SJCRH30 (cell line): ENCODE measurements around the gene PLA1A. TPM values are rescaled to one million over a fixed set of nuclear protein-coding genes. Genes with fewer than 3 reads are reported as not detected.

ENCODE experiments used
- DNase-seq, 2 experiments: peaks; one replicate each; pipeline ENCODE4 v3.0.0-alpha.2; 2015 to 2020
- H3K27ac ChIP-seq: fragments of 250-450 bp; sonication (Bioruptor Pico); 2 replicates; pipeline ENCODE4 v1.5.1; 2020; ENCODE audit warnings: mild to moderate bottlenecking, moderate library complexity
- H3K27me3 ChIP-seq: fragments of 250-450 bp; sonication (Bioruptor Pico); 2 replicates; pipeline ENCODE4 v1.5.1; 2020; ENCODE audit warnings: mild to moderate bottlenecking, moderate library complexity
- H3K36me3 ChIP-seq: fragments of 250-450 bp; sonication (Bioruptor Pico); 2 replicates; pipeline ENCODE4 v1.5.1; 2020; ENCODE audit warnings: mild to moderate bottlenecking, moderate library complexity
- H3K4me1 ChIP-seq: fragments of 250-450 bp; sonication (Bioruptor Pico); 2 replicates; pipeline ENCODE4 v1.5.1; 2020; ENCODE audit warnings: mild to moderate bottlenecking, moderate library complexity
- H3K4me3 ChIP-seq: fragments of 250-450 bp; sonication (Bioruptor Pico); 2 replicates; pipeline ENCODE4 v1.5.1; 2020; ENCODE audit warnings: mild to moderate bottlenecking, moderate library complexity
- H3K9me3 ChIP-seq: fragments of 250-450 bp; sonication (Bioruptor Pico); replicated peaks from 2 replicates; pipeline ENCODE4 v1.5.1; 2020; ENCODE audit warnings: mild to moderate bottlenecking, moderate library complexity
- total RNA-seq: library from RNA; depleted of rRNA; stranded (reverse); fragments of >200 nt; shearing (Covaris generic); gene quantifications from 2 replicates; pipeline ENCODE4 v1.2.3, GENCODE V29; 2014

PLA1A gene
- total RNA-seq, 1 experiment from 2014 or later, result 1.2 TPM

DNA sequence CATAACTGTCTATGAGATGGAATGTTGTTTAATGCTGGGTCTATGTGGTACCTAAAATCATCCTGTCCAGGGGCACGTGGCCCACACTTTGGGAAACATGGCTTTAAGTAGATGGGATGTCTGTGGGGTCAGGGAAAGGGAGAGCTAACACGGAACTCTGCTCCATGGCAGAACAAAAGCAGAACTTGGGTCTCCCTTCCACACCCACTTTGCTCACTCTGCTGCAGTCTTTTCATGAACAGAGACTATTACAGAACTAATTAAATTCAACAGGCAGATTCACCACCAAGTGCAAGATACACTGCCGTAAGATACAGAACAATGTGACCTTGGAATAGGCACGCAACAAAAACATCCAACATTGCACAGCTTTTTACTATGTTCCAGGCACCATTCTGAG is 34.5 kb downstream of the PLA1A start:
- H3K4me1 ChIP-seq, result peaks cover 7% of the 10 kb centered on the region; the same call in 1 of the 2 replicates
- no peaks in the 10 kb centered on the region for H3K9me3 ChIP-seq
- H3K27ac ChIP-seq, result no peak overlapping the region
- H3K27me3 ChIP-seq, result no peaks in the 10 kb centered on the region
- H3K36me3 ChIP-seq, result no peaks in the 10 kb centered on the region
- no peak for DNase-seq
- no peak overlapping the region for H3K4me3 ChIP-seq

DNA sequence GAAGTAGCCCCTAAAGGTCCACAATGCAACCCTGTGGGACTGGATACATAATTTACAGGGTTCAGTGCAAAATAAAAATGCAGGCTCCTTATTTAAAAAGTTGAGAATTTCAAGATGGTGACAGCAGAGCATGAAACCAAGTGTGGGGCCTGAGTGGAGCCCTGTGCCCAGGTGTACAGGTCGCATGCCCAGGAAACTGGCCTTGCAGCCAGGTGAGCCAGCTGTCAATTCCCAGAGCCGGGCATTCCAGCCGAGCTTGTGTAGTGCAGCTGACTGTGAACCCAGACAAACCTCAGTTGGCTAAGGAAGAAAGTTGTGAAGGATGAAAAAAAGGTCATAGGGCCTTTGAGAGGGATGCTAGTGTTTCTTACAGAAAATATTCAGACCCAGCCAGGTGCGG is 35.1 kb downstream of the PLA1A start:
- DNase-seq, result no peak
- Histone ChIP-seq H3K4me3 (no peak overlapping the region), H3K36me3 (no peaks in the 10 kb centered on the region), H3K9me3 (no peaks in the 10 kb centered on the region), H3K27ac (no peak overlapping the region), H3K27me3 (no peaks in the 10 kb centered on the region), H3K4me1 (peaks cover 11% of the 10 kb centered on the region)

DNA sequence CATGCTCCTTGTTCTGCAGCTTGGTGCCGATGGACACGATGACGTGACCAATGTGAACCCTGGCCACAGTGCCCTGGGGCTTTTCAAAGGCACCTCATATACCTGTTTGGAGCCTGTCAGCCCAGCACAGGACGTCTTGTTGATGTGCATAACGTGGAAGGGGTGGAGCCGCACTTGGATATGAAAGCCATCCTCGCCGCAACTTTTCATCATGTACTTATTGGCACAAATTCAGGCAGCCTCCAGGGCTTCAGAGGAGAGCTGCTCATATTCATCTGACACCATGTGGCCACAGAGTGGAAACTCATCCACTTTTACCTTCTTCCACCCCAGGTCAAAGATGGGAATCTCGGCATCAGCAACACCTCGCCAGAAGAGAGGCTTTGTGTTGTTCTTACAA is 38.0 kb downstream of the PLA1A start:
- Histone ChIP-seq H3K9me3 (no peaks in the 10 kb centered on the region), H3K27me3 (no peaks in the 10 kb centered on the region), H3K4me3 (no peak overlapping the region), H3K4me1 (peaks cover 20% of the 10 kb centered on the region), H3K36me3 (no peaks in the 10 kb centered on the region), H3K27ac (no peak overlapping the region)
- no peak for DNase-seq

GRCh38 chr3:119636249-119636648 is 38.6 kb downstream of the PLA1A start:
- no peak for DNase-seq
- no peak overlapping the region for H3K27ac ChIP-seq
- no peaks in the 10 kb centered on the region for H3K9me3 ChIP-seq
- no peaks in the 10 kb centered on the region for H3K27me3 ChIP-seq
- H3K4me1 ChIP-seq, result peaks cover 18% of the 10 kb centered on the region
- no peaks in the 10 kb centered on the region for H3K36me3 ChIP-seq
- H3K4me3 ChIP-seq, result no peak overlapping the region

GRCh38 chr3:119636891-119637611 is 39.4 kb downstream of the PLA1A start:
- Histone ChIP-seq H3K27ac (peak overlapping the region; percentile 82), H3K9me3 (no peaks in the 10 kb centered on the region), H3K4me1 (peaks cover 16% of the 10 kb centered on the region), H3K27me3 (no peaks in the 10 kb centered on the region), H3K4me3 (no peak overlapping the region), H3K36me3 (no peaks in the 10 kb centered on the region)
- DNase-seq, result no peak

DNA sequence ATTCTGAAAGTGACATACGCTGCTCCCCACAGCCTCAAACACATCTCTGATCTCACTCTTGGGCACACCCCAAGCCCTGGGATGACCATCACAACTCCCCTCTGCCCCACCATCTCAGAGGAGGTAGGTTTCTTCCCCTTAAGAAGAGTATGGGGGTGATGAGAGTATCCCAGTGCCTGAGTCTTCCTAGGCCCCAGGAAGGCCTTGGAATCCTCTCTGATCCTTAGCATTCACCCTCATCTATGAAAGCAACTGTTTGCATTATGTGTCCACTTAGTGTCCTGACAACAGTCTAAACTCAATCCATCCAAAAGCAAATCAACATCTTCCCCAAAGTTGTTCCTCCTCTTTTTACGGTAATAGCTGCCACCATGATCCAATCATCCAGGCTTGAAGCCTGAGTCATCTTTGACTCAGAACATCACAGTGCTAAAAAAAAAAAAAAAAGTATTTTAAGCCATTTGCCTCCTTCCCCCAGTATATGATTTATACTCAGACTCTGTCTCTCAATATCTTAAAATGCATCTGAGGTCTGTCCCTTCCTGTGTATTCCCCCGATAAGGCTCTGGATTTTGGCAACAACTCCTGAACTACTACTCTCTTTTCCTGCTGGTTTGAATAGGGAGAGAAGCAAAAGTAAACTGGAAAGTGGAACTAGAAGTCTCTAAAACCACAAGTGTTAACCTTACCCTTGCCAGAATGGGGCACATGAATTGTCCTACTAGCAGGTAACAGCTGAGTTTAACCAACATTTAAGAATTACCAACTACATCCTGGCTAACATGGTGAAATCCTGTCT is 40.2 kb downstream of the PLA1A start:
- Histone ChIP-seq H3K4me3 (peak overlapping the region; percentile 45), H3K36me3 (no peaks in the 10 kb centered on the region), H3K4me1 (peaks cover 20% of the 10 kb centered on the region), H3K27ac (peak overlapping the region; percentile 82), H3K27me3 (no peaks in the 10 kb centered on the region), H3K9me3 (no peaks in the 10 kb centered on the region)
- DNase-seq, result peak in 1 of 2 experiments; percentile 49

GRCh38 chr3:119639494-119640350 is 42.0 kb downstream of the PLA1A start:
- Histone ChIP-seq H3K4me1 (peaks cover 31% of the 10 kb centered on the region), H3K27ac (peak overlapping the region; percentile 82), H3K9me3 (no peaks in the 10 kb centered on the region), H3K27me3 (no peaks in the 10 kb centered on the region), H3K4me3 (no peak overlapping the region), H3K36me3 (no peaks in the 10 kb centered on the region)
- DNase-seq, result no peak

DNA sequence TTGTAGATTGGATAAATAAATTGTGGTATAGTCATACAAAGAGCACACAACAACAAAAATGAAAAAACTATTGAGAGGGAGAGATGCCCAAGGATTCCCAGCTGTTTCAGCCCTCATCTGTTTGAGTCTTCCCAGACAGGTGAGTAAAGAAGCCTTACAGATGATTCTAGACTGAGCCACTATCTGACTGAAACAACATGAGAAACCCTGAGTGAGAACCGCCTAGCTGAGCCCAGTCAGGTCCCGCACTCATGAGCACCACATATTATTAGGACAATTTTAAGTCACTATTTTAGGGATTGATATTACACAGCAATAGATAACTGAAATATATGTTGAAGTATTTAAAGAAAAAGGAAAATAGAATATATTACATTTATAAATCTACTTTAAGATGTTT is 43.7 kb downstream of the PLA1A start:
- H3K9me3 ChIP-seq, result no peaks in the 10 kb centered on the region
- H3K27ac ChIP-seq, result no peak overlapping the region

GRCh38 chr3:119642746-119643473 is 45.2 kb downstream of the PLA1A start:
- Histone ChIP-seq H3K9me3 (no peaks in the 10 kb centered on the region), H3K27ac (no peak overlapping the region), H3K4me3 (no peak overlapping the region), H3K36me3 (no peaks in the 10 kb centered on the region), H3K27me3 (no peaks in the 10 kb centered on the region), H3K4me1 (peaks cover 32% of the 10 kb centered on the region)
- peak; percentile 21 to 44 for DNase-seq

More for the DNA sequence above, 43.7 kb downstream of the PLA1A start:
- Histone ChIP-seq H3K36me3 (no peaks in the 10 kb centered on the region), H3K27me3 (no peaks in the 10 kb centered on the region), H3K4me3 (no peak overlapping the region), H3K4me1 (peaks cover 31% of the 10 kb centered on the region)
- DNase-seq, result no peak

- Histone ChIP-seq H3K4me1 (peaks cover 29% of the 10 kb centered on the region), H3K9me3 (no peaks in the 10 kb centered on the region), H3K27ac (no peak overlapping the region), H3K4me3 (no peak overlapping the region), H3K27me3 (no peaks in the 10 kb centered on the region), H3K36me3 (no peaks in the 10 kb centered on the region)
- DNase-seq, result no peak
These were observed 45.8 kb downstream of the PLA1A start for GRCh38 chr3:119643528-119643927.

DNA sequence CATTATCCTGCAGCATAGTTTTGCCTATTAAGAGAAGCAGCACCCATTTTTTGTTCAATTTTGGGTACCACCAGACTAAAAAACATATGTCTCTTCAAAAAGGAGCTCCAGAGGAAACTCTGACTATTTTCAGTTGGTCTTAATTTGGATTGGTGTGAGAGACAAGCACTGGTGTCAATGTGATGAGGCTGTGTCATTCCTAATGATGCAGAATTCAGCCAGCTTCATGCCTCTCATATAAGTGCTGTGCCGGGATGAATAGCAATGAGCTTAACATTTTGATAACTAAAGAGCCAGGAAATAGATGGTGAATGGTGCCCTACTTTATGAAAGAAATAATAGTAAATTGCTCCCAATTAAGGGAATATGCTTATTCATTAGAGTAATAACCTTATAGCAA is 46.8 kb downstream of the PLA1A start:
- no peaks in the 10 kb centered on the region for H3K36me3 ChIP-seq
- no peak for DNase-seq
- H3K4me1 ChIP-seq, result peaks cover 20% of the 10 kb centered on the region
- H3K27me3 ChIP-seq, result no peaks in the 10 kb centered on the region
- no peaks in the 10 kb centered on the region for H3K9me3 ChIP-seq
- H3K27ac ChIP-seq, result no peak overlapping the region
- no peak overlapping the region for H3K4me3 ChIP-seq

GRCh38 chr3:119645813-119646212 is 48.1 kb downstream of the PLA1A start:
- Histone ChIP-seq H3K9me3 (no peaks in the 10 kb centered on the region), H3K27ac (no peak overlapping the region), H3K36me3 (no peaks in the 10 kb centered on the region), H3K4me3 (no peak overlapping the region), H3K4me1 (peaks cover 20% of the 10 kb centered on the region), H3K27me3 (no peaks in the 10 kb centered on the region)
- DNase-seq, result no peak

DNA sequence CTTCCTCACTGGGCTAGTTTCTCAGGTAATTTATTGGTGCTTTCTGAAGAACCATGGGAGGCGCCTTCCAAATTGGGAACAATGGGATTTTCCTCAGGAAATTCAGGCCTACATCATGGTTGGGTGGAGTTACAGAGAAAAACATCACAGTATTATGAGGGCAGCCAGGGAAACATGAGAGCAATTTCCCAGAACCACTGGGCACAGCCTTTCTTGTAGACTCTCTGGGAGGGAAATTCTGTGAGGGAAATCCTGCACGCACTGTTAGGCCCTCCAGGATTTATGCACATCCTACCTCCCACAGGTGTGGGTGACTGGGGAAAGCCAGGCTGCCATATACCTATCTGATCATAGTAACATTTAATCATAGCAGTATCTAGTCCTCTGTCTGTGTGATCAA is 49.5 kb downstream of the PLA1A start:
- Histone ChIP-seq H3K27ac (no peak overlapping the region), H3K9me3 (no peaks in the 10 kb centered on the region), H3K27me3 (no peaks in the 10 kb centered on the region), H3K4me1 (peaks cover 28% of the 10 kb centered on the region), H3K4me3 (no peak overlapping the region), H3K36me3 (no peaks in the 10 kb centered on the region)
- DNase-seq, result peak in 1 of 2 experiments; percentile 12

- Histone ChIP-seq H3K4me1 (peaks cover 31% of the 10 kb centered on the region), H3K36me3 (no peaks in the 10 kb centered on the region), H3K27me3 (no peaks in the 10 kb centered on the region), H3K27ac (no peak overlapping the region), H3K9me3 (no peaks in the 10 kb centered on the region), H3K4me3 (no peak overlapping the region)
- no peak for DNase-seq
These were observed 50.3 kb downstream of the PLA1A start for GRCh38 chr3:119647843-119648575.
